Prostate gland (tissue), 2 donors: ENCODE measurements around the gene LHX4. TPM values are rescaled to one million over a fixed set of nuclear protein-coding genes. Genes with fewer than 3 reads are reported as not detected.

Experiments
- DNase-seq: peaks from one replicate; pipeline ENCODE4 v3.0.0-alpha.2; 2019; ENCODE audit warnings: low spot score
- H3K27ac ChIP-seq, 2 donors: fragments of 200-600 bp; sonication (generic); 2 replicates each; pipeline ENCODE4 v1.5.1; 2017 to 2019
- H3K27me3 ChIP-seq: fragments of 200-600 bp; sonication (generic); replicated peaks from 2 replicates; pipeline ENCODE4 v1.5.1; 2019; ENCODE audit not compliant: insufficient read depth
- H3K36me3 ChIP-seq, 2 donors: fragments of 200-600 bp; sonication (generic); 1 replicate in 1 of 2; 2 replicates in 1 of 2; pipeline versions ENCODE4 v1.5.1 to v1.8.1; 2017 to 2019
- H3K4me1 ChIP-seq: fragments of 200-600 bp; sonication (generic); replicated peaks from 2 replicates; pipeline ENCODE4 v1.5.1; 2019
- H3K4me3 ChIP-seq, 2 donors: fragments of 200-600 bp; sonication (generic); 2 replicates each; pipeline ENCODE4 v1.5.1; 2017 to 2019
- H3K9me3 ChIP-seq: fragments of 200-600 bp; sonication (generic); 2 replicates; pipeline ENCODE4 v1.5.1; 2017
- POLR2A ChIP-seq: fragments of 450-650 bp; IDR thresholded peaks from one replicate; pipeline ENCODE4 v1.6.1; 2016; ENCODE audit warnings: antibody characterized with exemption, mild to moderate bottlenecking
- POLR2AphosphoS5 ChIP-seq: sonication (generic); formaldehyde crosslinking; IDR thresholded peaks from one replicate; pipeline ENCODE4 v1.6.1; 2017; ENCODE audit warnings: antibody characterized with exemption
- WGBS: methylation state at CpG from one replicate; pipeline ENCODE4 v1.1.5; 2018; 5-methylcytosine and 5-hydroxymethylcytosine counted together
- intact Hi-C: fragments of 100-400 bp; cut with DNase I; formaldehyde crosslinking; loops from one replicate; pipeline ENCODE4 v1.14.2; 2022
- total RNA-seq, 2 donors: library from RNA; depleted of rRNA; stranded (reverse); fragments of >200 nt; gene quantifications; one replicate each; pipeline ENCODE4 v1.1.0, GENCODE V29; 2016
- TF ChIP-seq, protein P1 (sequence below), 4 experiments: fragments of 200-600 bp in 2 of 4; fragments of 450-650 bp in 2 of 4; sonication (generic) in 2 of 4; IDR thresholded peaks; 1 replicate in 3 of 4; 2 replicates in 1 of 4; pipeline ENCODE4 v1.5.1; 2016 to 2019; ENCODE audit warnings: antibody characterized with exemption in 4 of 4, mild to moderate bottlenecking in 2 of 4, moderate library complexity in 2 of 4

Gene LHX4
- total RNA-seq, 2 donors from 2014 or later, result not detected

DNA sequence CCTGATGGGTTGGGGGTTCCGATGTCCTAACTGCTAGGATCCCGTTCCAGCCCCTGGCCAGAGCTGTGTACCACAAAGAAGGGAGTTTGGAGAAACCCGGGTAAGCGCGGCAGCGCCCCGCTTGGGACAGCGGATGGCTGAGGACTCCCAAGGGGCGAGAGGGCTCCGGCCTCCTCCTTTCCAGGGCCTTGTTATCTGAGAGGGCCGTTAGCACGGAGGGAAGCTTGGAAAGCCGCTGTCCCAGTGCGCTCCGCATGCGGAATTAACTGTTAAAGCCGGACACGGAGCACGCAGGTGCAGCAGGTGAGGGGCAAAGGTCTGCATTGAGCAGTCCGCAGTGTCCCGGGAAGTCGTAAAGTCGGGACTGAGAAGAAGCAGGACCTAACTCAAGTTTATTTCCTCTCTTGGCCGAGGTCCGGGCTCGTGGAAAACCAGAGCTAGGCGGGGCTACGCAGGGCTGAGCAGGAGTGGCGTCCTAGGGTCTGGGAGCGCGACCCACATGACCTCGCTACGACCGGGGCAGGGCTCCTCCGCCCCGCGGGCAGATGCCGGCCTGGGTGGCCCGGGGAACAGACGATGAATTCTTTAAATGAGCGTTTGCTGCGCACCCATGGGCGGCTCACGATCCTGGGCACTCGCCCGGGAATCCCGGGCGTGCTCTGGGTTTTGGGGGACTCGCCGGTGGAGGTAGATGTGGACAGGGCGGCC lies 4.5 kb downstream of the LHX4 start:
- H3K36me3 ChIP-seq, result no peaks in the 10 kb centered on the region
- DNase-seq, result no peak
- 5% methylated on average over 47 of the region's 51 CpGs for WGBS
- H3K9me3 ChIP-seq, result no peaks in the 10 kb centered on the region
- no peak overlapping the region for H3K27ac ChIP-seq
- intact Hi-C loops, result no loop called here
- peaks cover 65% of the 10 kb centered on the region for H3K27me3 ChIP-seq
- H3K4me3 ChIP-seq, result no peak overlapping the region
- TF ChIP-seq, protein P1, sequence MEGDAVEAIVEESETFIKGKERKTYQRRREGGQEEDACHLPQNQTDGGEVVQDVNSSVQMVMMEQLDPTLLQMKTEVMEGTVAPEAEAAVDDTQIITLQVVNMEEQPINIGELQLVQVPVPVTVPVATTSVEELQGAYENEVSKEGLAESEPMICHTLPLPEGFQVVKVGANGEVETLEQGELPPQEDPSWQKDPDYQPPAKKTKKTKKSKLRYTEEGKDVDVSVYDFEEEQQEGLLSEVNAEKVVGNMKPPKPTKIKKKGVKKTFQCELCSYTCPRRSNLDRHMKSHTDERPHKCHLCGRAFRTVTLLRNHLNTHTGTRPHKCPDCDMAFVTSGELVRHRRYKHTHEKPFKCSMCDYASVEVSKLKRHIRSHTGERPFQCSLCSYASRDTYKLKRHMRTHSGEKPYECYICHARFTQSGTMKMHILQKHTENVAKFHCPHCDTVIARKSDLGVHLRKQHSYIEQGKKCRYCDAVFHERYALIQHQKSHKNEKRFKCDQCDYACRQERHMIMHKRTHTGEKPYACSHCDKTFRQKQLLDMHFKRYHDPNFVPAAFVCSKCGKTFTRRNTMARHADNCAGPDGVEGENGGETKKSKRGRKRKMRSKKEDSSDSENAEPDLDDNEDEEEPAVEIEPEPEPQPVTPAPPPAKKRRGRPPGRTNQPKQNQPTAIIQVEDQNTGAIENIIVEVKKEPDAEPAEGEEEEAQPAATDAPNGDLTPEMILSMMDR (IDR thresholded peaks at IDR 0.05), result no peak
- TF ChIP-seq POLR2A (no peak), POLR2AphosphoS5 (no peak)
- peaks cover 14% of the 10 kb centered on the region for H3K4me1 ChIP-seq

DNA sequence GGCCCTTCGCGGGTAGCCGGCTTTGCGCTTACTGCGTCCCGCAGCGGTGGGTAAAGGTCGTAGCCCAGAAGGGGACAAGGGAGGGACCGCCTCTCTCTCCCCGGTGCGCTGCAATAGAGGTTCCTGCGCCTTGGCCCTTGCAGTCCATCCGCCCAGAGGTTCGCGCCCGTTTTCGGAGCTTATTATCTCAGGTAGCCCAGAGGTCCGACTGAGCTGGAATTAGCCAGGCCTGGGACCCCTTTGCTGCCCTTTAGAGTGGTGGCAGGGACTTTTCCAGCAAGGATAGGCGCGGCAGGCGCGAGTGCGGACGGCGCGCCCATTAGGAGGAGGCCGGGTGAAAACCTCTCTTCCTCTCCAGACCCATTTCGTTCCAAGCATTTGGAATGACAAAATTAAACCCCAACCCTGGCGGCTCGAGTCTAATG lies 5.0 kb downstream of the LHX4 start:
- Histone ChIP-seq H3K27ac (no peak overlapping the region), H3K4me3 (no peak overlapping the region), H3K27me3 (peaks cover 65% of the 10 kb centered on the region), H3K36me3 (no peaks in the 10 kb centered on the region), H3K4me1 (peaks cover 14% of the 10 kb centered on the region), H3K9me3 (no peaks in the 10 kb centered on the region)
- intact Hi-C loops, result no loop called here
- WGBS, result 3% methylated on average over 21 of the region's 30 CpGs
- DNase-seq, result no peak
- TF ChIP-seq POLR2A, result no peak
- no peak for TF ChIP-seq POLR2AphosphoS5
- TF ChIP-seq, protein P1 (IDR thresholded peaks at IDR 0.05), result no peak

DNA sequence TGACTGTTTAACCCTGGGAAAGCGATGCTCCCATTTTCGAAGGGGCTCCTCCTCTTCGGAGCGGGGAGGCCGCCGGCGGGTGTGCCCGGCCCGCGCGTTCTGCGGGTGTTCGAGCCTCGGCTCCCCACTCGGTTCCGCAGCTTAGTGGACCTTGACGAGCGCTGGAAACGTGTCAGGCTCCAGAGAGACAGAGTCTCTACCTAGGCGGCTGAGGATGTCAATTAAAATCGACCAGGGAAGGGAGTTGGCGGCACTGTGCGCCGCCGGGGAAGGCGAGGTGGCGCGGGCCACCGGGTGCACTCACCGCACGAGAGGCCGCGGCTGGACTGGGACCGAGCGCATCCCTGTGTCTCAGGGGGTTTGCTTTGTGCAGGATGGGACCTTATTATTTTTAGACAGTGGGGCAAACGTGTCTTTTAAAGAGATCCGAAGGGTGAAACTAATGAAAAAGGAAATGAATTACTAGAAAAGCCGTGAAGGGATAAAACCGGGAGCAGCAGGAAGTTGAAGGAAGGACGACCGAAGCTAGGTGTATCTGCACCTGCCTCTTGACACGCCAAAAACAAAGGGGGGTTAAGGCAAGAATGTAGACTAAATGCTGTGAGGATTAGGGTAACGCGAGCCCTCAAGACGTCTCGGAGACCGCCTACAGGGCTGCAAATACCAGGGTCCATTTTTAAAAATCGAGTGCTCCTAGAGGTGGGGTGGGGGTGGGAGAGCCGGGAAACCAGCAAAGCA lies 5.6 kb downstream of the LHX4 start:
- 7% methylated on average over 49 of the region's 49 CpGs for WGBS
- Histone ChIP-seq H3K36me3 (no peaks in the 10 kb centered on the region), H3K4me3 (no peak overlapping the region), H3K9me3 (no peaks in the 10 kb centered on the region), H3K27ac (no peak overlapping the region), H3K4me1 (peaks cover 10% of the 10 kb centered on the region), H3K27me3 (peaks cover 61% of the 10 kb centered on the region)
- TF ChIP-seq POLR2AphosphoS5 (no peak), POLR2A (no peak)
- TF ChIP-seq, protein P1 (IDR thresholded peaks at IDR 0.05), result no peak
- intact Hi-C loops, result no loop called here
- no peak for DNase-seq

DNA sequence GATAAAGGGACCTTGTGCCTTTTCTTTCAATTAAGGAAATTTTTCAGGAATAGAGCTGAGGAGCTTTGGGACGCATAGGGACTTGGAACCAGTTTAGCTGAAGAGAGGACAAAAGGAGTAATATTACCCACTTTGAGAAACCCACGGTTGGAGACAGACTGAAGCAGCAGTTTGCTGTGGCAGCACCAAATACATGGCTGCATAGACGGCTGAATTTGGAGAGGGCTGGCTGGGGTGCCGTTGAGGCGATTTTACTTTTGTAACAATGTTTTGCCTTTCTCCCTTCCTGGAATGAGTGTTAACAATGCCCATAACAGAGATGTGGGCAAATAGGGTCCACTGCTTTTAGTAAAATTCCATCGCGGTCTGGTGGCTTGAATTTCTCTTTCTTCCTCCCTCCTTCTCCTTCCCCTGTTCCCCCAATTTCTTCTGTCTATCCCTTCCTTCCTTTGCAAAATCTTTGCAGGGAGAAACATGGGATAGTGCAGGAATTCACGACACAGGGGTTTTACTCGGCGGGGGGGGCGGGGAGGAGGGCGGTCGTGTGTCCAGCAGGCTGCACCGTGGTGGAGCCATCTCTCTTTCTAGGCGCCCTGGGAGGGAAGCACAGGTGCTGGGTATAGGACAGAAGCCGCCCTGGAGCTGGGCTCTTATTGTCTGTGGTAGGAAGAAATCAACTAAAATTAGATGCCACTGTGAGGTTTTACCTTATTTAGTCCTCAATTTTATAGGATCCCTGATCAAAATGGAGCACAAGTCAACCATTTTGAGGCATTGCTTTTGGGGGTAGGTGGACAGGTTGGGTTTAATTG lies 6.8 kb downstream of the LHX4 start:
- intact Hi-C loops, result no loop called here
- TF ChIP-seq POLR2A (no peak), POLR2AphosphoS5 (no peak)
- TF ChIP-seq, protein P1 (IDR thresholded peaks at IDR 0.05), result no peak

More for the DNA sequence above, 6.8 kb downstream of the LHX4 start:
- no peak overlapping the region for H3K4me3 ChIP-seq
- DNase-seq, result no peak
- 6% methylated on average over 16 of the region's 16 CpGs for WGBS
- peaks cover 56% of the 10 kb centered on the region for H3K27me3 ChIP-seq
- H3K9me3 ChIP-seq, result no peaks in the 10 kb centered on the region
- H3K36me3 ChIP-seq, result no peaks in the 10 kb centered on the region
- H3K27ac ChIP-seq, result no peak overlapping the region
- no peaks in the 10 kb centered on the region for H3K4me1 ChIP-seq
